IMR-90 (cell line): ENCODE data around the gene TPP1.

Experiments used
- BHLHE40 ChIP-seq: fragments of 150-350 bp; IDR thresholded peaks from 2 replicates; pipeline ENCODE4 v1.6.1; 2016; ENCODE audit warnings: mild to moderate bottlenecking, low read depth, low read length
- RFX5 ChIP-seq: IDR thresholded peaks from 2 replicates; pipeline ENCODE4 v1.8.0; 2012; ENCODE audit warnings: low read depth, mild to moderate bottlenecking, low read length, moderate library complexity

GRCh38 chr11:6563667-6564066, 55.6 kb downstream of the TPP1 start:
- TF ChIP-seq BHLHE40 (no peak), RFX5 (no peak)
